PC-3 (cell line): ENCODE data around the gene EP400. TPM values are rescaled to one million over a fixed set of nuclear protein-coding genes. Genes with fewer than 3 reads are reported as not detected.

ENCODE experiments used
- ATAC-seq: fragments of 200-7000 bp; cut with Tn5 transposase; 2 replicates; pipeline ENCODE4 v1.9.1; 2020; ENCODE audit warnings: mild to moderate bottlenecking, moderate library complexity
- BruUV-seq: library from RNA; stranded (reverse); fragments of 400-500 nt; replicated peaks from 2 replicates; lab custom pipeline; 2021; lab: Mats Ljungman, UMichigan
- CTCF ChIA-PET: fragments of 300-600 bp; sonication (Branson Sonifier 250); formaldehyde crosslinking; loops from one replicate; lab custom pipeline; 2022; ENCODE audit warnings: antibody characterized with exemption; lab: Charles Lee
- POLR2A ChIA-PET: fragments of 300-600 bp; sonication (Branson Sonifier 250); formaldehyde crosslinking; loops from one replicate; lab custom pipeline; 2022; ENCODE audit warnings: antibody characterized with exemption; ENCODE audit not compliant: unreplicated experiment; lab: Charles Lee
- DNase-seq: peaks from one replicate; pipeline ENCODE4 v3.0.0-alpha.2; 2015
- H2AFZ ChIP-seq: fragments of 300-600 bp; sonication (generic); 2 replicates; pipeline ENCODE4 v1.6.0; 2016; ENCODE audit warnings: antibody characterized with exemption, low read length
- H3F3A ChIP-seq: fragments of 300-600 bp; sonication (generic); one replicate; pipeline ENCODE4 v1.6.0; 2017; ENCODE audit warnings: antibody characterized with exemption, low read length, control low read depth, mild to moderate bottlenecking; ENCODE audit not compliant: unreplicated experiment
- H3K27ac ChIP-seq: fragments of 300-600 bp; sonication (generic); 2 replicates; pipeline ENCODE4 v1.5.1; 2016; ENCODE audit warnings: mild to moderate bottlenecking, low read length
- H3K27me3 ChIP-seq: fragments of 300-600 bp; sonication (generic); 2 replicates; pipeline ENCODE4 v1.6.1; 2016; ENCODE audit warnings: low read length, mixed read lengths
- H3K36me3 ChIP-seq: fragments of 300-600 bp; sonication (generic); 2 replicates; pipeline ENCODE4 v1.6.1; 2016; ENCODE audit warnings: low read depth, mixed run types, low read length, mixed read lengths
- H3K4me1 ChIP-seq: fragments of 300-600 bp; sonication (generic); 2 replicates; pipeline ENCODE4 v1.5.1; 2016; ENCODE audit warnings: low read length; ENCODE audit not compliant: insufficient read depth
- H3K4me2 ChIP-seq: fragments of 300-600 bp; sonication (generic); 2 replicates; pipeline ENCODE4 v1.6.0; 2016; ENCODE audit warnings: low read length
- H3K4me3 ChIP-seq: fragments of 300-600 bp; sonication (generic); 2 replicates; pipeline ENCODE4 v1.5.1; 2016; ENCODE audit warnings: mild to moderate bottlenecking, low read length, mixed read lengths
- H3K79me2 ChIP-seq: fragments of 300-600 bp; sonication (generic); 2 replicates; pipeline ENCODE4 v1.6.1; 2017; ENCODE audit warnings: low read length, mixed read lengths
- H3K9ac ChIP-seq: fragments of 300-600 bp; sonication (generic); 2 replicates; pipeline ENCODE4 v1.6.0; 2016; ENCODE audit warnings: mild to moderate bottlenecking, low read length
- H3K9me2 ChIP-seq: fragments of 300-600 bp; sonication (generic); replicated peaks from 2 replicates; pipeline ENCODE4 v1.6.1; 2016; ENCODE audit warnings: mixed run types, low read length, mixed read lengths
- H3K9me3 ChIP-seq: fragments of 300-600 bp; sonication (generic); 2 replicates; pipeline ENCODE4 v1.6.1; 2016; ENCODE audit warnings: low read length, mixed read lengths
- H4K20me1 ChIP-seq: fragments of 300-600 bp; sonication (generic); 2 replicates; pipeline ENCODE4 v1.6.1; 2016; ENCODE audit warnings: low read length, mixed read lengths
- CTCF ChIP-seq: fragments of 300-600 bp; sonication (generic); conservative IDR thresholded peaks from 2 replicates; pipeline ENCODE4 v1.5.1; 2017; ENCODE audit warnings: antibody characterized with exemption, low read depth, mild to moderate bottlenecking, low read length
- EZH2 ChIP-seq: fragments of 300-600 bp; sonication (generic); IDR thresholded peaks from one replicate; pipeline ENCODE4 v1.6.1; 2017; ENCODE audit warnings: antibody characterized with exemption, mild to moderate bottlenecking, low read length; ENCODE audit not compliant: unreplicated experiment
- EZH2phosphoT487 ChIP-seq: fragments of 300-600 bp; sonication (generic); IDR thresholded peaks from 2 replicates; pipeline ENCODE4 v1.6.1; 2018; ENCODE audit warnings: mild to moderate bottlenecking, antibody characterized with exemption, low read length, borderline replicate concordance
- intact Hi-C: fragments of 100-400 bp; cut with micrococcal nuclease; formaldehyde crosslinking; loops from 2 replicates; pipeline ENCODE4 v1.9.0; 2023
- total RNA-seq: library from RNA; depleted of rRNA; stranded (reverse); fragments of >200 nt; gene quantifications from 2 replicates; pipeline ENCODE4 v1.2.3, GENCODE V29; 2014

Gene EP400
- total RNA-seq, 1 experiment from 2014 or later, result 20.2 TPM

DNA sequence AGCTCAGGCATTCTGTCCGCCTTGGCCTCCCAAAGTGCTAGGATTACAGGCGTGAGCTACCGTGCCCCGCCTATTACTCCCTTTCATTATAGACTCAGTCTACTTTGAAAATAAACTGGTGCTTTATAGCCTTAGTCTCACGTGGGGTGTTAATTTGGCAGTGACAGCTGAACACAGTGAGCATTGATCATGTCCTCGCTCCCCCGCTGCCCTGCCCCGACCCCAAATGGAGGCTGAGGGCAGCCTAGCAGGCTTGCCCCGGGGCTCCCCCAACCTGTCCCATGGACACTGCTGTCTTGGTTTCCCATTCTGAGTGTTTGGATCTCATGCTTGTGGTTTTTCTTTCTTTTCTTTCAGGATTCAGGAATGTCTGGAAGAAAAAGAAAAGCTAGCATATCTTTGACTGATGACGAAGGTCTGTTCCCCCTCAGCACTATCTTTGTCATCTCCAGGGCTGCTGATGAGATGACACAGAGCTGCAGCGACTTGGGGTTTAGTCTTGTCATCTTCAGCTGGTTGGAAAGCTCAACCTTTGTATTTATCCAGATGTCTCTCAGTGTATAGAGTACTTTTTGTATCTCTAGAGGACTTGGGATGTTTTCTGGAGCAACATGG, 42.2 kb downstream of the EP400 start:
- no TSS peak for BruUV-seq
- H3K4me2 ChIP-seq, result no peak overlapping the region
- no peak for TF ChIP-seq EZH2phosphoT487
- no peaks in the 10 kb centered on the region for H3K9me3 ChIP-seq
- no peaks in the 10 kb centered on the region for H3K4me1 ChIP-seq
- no peaks in the 10 kb centered on the region for H3K79me2 ChIP-seq
- ChIA-PET CTCF (interaction anchor here (0.6 kb wide), 1 partner anchor 84 kb away, joined by 13 read pairs; no protein-coding TSS in a partner anchor), POLR2A (no interaction called here)
- DNase-seq, result no peak
- H3K27ac ChIP-seq, result no peak overlapping the region
- no peaks in the 10 kb centered on the region for H3F3A ChIP-seq
- peaks cover 67% of the 10 kb centered on the region for H3K36me3 ChIP-seq
- H3K9ac ChIP-seq, result no peak overlapping the region
- H2AFZ ChIP-seq, result no peak overlapping the region
- H3K9me2 ChIP-seq, result no peaks in the 10 kb centered on the region
- ATAC-seq, result no peak
- intact Hi-C loops, result no loop called here
- no peaks in the 10 kb centered on the region for H3K27me3 ChIP-seq
- no peak overlapping the region for H3K4me3 ChIP-seq
- no peaks in the 10 kb centered on the region for H4K20me1 ChIP-seq

GRCh38 chr12:131994589-131994988, 44.8 kb downstream of the EP400 start:
- Histone ChIP-seq H3K36me3 (peaks cover 55% of the 10 kb centered on the region), H3K9ac (no peak overlapping the region), H3K4me1 (no peaks in the 10 kb centered on the region), H3K9me3 (no peaks in the 10 kb centered on the region), H3K27ac (no peak overlapping the region), H3K4me2 (no peak overlapping the region), H3F3A (no peaks in the 10 kb centered on the region), H3K9me2 (no peaks in the 10 kb centered on the region), H3K27me3 (no peaks in the 10 kb centered on the region), H4K20me1 (0 out of 2 replicates have a peak, but pooled peaks cover 5% of the 10 kb centered on the region), H3K79me2 (no peaks in the 10 kb centered on the region), H2AFZ (no peak overlapping the region), H3K4me3 (no peak overlapping the region)
- no TSS peak for BruUV-seq
- TF ChIP-seq EZH2phosphoT487, result no peak
- no peak for TF ChIP-seq CTCF
- no peak for TF ChIP-seq EZH2
- ChIA-PET CTCF (no interaction called here), POLR2A (no interaction called here)
- ATAC-seq (no peak), DNase-seq (no peak)
- intact Hi-C loops, result no loop called here

GRCh38 chr12:132000286-132000872, 50.6 kb downstream of the EP400 start:
- Histone ChIP-seq H3K36me3 (peaks cover 14% of the 10 kb centered on the region; the same call in 1 of the 2 replicates), H3K4me2 (no peak overlapping the region), H3K9ac (no peak overlapping the region), H3K79me2 (no peaks in the 10 kb centered on the region), H3K27me3 (no peaks in the 10 kb centered on the region), H3K4me1 (no peaks in the 10 kb centered on the region), H3K9me2 (no peaks in the 10 kb centered on the region), H3K27ac (no peak overlapping the region), H4K20me1 (0 out of 2 replicates have a peak, but pooled peaks cover 5% of the 10 kb centered on the region), H3K9me3 (no peaks in the 10 kb centered on the region), H3K4me3 (no peak overlapping the region), H3F3A (no peaks in the 10 kb centered on the region), H2AFZ (no peak overlapping the region)
- TF ChIP-seq EZH2 (no peak), CTCF (no peak), EZH2phosphoT487 (no peak)
- POLR2A ChIA-PET, result no interaction called here
- no peak for ATAC-seq
- no peak for DNase-seq
- CTCF ChIA-PET, result interaction anchor here (0.6 to 0.7 kb wide), 2 partner anchors 12 to 72 kb away, joined by 3 to 7 read pairs; no protein-coding TSS in a partner anchor
- intact Hi-C loops, result loop anchor here (5.0 kb wide), 1 partner anchor 163 kb away; no protein-coding TSS in a partner anchor
- BruUV-seq, result no TSS peak
